Right cardiac atrium (tissue), 5 donors: ENCODE measurements around the gene TAB2. TPM values are rescaled to one million over a fixed set of nuclear protein-coding genes. Genes with fewer than 3 reads are reported as not detected.

Experiments used
- ATAC-seq, 2 donors: fragments of 200-7000 bp; cut with Tn5 transposase; one replicate each; pipeline versions ENCODE4 v1.8.0 to v1.9.1; 2020; ENCODE audit warnings: moderate library complexity in 2 of 2, mild to moderate bottlenecking in 1 of 2
- DNase-seq, 3 donors: peaks; one replicate each; pipeline ENCODE4 v3.0.0-alpha.2; 2020
- H3K27ac ChIP-seq: one replicate; pipeline ENCODE4 v1.5.1; 2013; ENCODE audit warnings: mild to moderate bottlenecking, low read length, control low read depth, moderate library complexity
- H3K27me3 ChIP-seq: one replicate; pipeline ENCODE4 v1.6.1; 2013; ENCODE audit not compliant: control insufficient read depth, insufficient read depth
- H3K4me1 ChIP-seq: one replicate; pipeline ENCODE4 v1.6.1; 2013; ENCODE audit warnings: low read length; ENCODE audit not compliant: control insufficient read depth, insufficient read depth
- H3K4me3 ChIP-seq: one replicate; pipeline ENCODE4 v1.5.1; 2013; ENCODE audit warnings: low read length, control low read depth
- H3K9me3 ChIP-seq: one replicate; pipeline ENCODE4 v1.6.1; 2013; ENCODE audit warnings: low read length; ENCODE audit not compliant: control insufficient read depth
- WGBS: extraction: QIAGEN DNeasy Blood & Tissue Kit; methylation state at CpG from one replicate; pipeline ENCODE4 v1.1.7; 2013; 5-methylcytosine and 5-hydroxymethylcytosine counted together
- intact Hi-C, 4 donors: fragments of 100-400 bp; cut with DNase I; formaldehyde crosslinking; loops; one replicate each; pipeline versions ENCODE4 v1.11.0 to v1.14.0; 2022 to 2023
- polyA plus RNA-seq: library from polyadenylated mRNA; stranded (reverse); fragments of 200-250 nt; gene quantifications from one replicate; pipeline ENCODE4 v1.2.3, GENCODE V29; 2013
- total RNA-seq, 4 donors: library from RNA; stranded (reverse); fragmentation: NEBNext Ultra II Directional; extraction: Animal tissue kit (Norgen Biotek cat#: 25700); gene quantifications; one replicate each; pipeline ENCODE4 v1.2.1, GENCODE V29; 2021
- donor health status: healthy with polysubstance abuse.
- donor health status: DM: no; HTN: yes; CAD: no.
- donor health status: DM: no; HTN: no; CAD: no.
- donor health status: DM: no; HTN: yes; CAD: no; lungs with severe emphysema.
- donor health status: DM: yes; HTN: yes; CAD: no.

TAB2 gene
- total and polyA plus RNA-seq, 5 donors: 27.8 to 73.9 (median 65.6) TPM

DNA sequence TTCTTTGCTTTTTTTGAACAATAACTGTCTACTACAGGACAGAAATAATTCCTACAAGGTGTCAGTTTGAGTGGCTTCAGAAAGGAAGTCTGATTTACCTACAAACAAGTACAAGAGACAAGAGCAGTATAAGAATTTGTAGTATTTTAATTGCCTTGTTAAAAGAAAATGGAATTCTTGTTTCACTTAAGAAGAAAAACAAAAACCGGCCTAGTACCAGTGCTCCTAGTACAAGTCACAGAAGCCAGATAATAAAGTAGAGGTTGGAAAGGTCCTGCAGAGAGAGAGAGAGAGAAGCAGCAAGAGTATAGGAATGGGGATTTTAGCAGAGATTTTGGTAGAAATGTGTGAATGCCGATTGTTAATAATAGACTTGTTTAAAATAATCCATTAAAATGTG, 6.4 kb downstream of the TAB2 start:
- Histone ChIP-seq H3K27me3 (no peaks in the 10 kb centered on the region), H3K27ac (no peak overlapping the region)

DNA sequence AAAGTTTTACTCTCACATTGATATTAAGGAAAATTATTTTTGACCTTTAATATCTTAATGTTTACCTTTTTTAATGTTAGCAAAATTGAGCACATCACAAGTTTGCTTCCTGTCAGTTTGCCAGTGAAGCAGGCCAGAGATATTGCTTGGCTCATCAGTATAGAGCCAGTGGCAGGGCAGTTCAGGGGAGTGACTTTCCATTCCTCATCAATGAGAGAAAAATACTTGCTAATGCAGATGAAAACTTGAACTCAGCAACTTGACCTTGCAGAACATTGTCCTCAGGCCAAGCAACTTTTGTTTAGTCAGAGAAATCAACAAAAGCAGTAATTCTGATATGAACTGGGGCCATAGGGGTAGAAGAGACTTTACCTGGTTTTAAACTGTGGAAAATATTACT, 6.9 kb downstream of the TAB2 start:
- no peak for DNase-seq
- Histone ChIP-seq H3K9me3 (no peaks in the 10 kb centered on the region), H3K4me3 (no peak overlapping the region), H3K4me1 (peaks cover 11% of the 10 kb centered on the region), H3K27me3 (no peaks in the 10 kb centered on the region), H3K27ac (peak overlapping the region; percentile 3)
- intact Hi-C loops: loop anchor here in 1 of 4 donors (10.0 kb wide), 1 partner anchor 90 kb away; no protein-coding TSS in a partner anchor
- ATAC-seq: peak; percentile 39 to 48

More for the DNA sequence above, 6.4 kb downstream of the TAB2 start:
- H3K4me1 ChIP-seq: peaks cover 11% of the 10 kb centered on the region
- no peak for DNase-seq
- ATAC-seq: no peak
- intact Hi-C loops: loop anchor here in 1 of 4 donors (10.0 kb wide), 1 partner anchor 91 kb away; no protein-coding TSS in a partner anchor
- 44% methylated on average over 2 of the region's 2 CpGs for WGBS
- no peaks in the 10 kb centered on the region for H3K9me3 ChIP-seq
- H3K4me3 ChIP-seq: no peak overlapping the region

DNA sequence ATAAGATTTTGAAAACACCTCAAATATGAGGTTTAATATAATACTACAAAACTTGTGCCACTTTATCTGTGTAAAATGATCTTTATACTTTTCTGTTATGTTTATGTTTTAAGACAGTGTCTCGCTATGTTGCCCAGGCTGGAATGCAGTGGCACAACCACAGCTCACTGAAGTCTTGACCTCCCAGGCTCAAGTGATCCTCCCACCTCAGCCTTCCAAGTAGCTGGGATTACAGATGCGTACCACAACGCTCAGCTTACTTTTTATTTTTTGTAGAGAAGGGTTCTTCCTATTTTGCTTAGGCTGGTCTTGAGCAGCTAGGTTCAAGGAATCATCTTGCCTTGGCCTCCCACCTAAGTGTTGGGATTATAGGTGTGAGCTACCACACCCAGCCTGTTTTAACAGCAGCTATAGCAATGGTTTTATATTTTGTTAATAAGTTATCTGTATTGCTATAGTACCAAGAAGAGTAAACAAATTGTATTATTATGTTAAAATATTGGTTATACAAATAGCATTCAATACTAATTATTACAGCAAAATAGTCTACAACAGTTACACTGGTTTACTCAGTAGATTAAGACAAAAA, 8.2 kb downstream of the TAB2 start:
- DNase-seq (no peak), ATAC-seq (no peak)
- H3K4me1 ChIP-seq: peaks cover 11% of the 10 kb centered on the region
- no peak overlapping the region for H3K27ac ChIP-seq
- no peaks in the 10 kb centered on the region for H3K27me3 ChIP-seq
- WGBS: 96% methylated on average over 3 of the region's 3 CpGs
- H3K9me3 ChIP-seq: no peaks in the 10 kb centered on the region
- intact Hi-C loops: loop anchor here in 1 of 4 donors (10.0 kb wide), 1 partner anchor 89 kb away; no protein-coding TSS in a partner anchor
- no peak overlapping the region for H3K4me3 ChIP-seq

DNA sequence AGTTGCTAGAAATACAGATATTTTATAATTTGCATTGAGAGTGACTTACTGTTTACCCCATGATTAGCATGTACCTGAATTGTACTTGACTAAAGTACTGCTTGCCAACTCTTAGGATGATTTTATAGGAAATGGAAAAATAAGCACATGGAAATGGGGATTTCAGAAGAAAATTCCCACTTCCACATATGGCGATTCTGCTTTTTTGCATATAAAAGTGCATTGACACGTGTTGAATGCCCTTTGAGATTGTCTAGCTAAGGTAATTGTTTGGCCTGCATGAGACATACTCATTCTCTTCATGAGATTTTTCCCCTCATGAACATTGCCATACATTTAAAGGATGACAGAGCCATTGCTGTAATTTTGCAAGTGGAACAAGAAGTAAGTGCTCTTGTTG, 10.1 kb downstream of the TAB2 start:
- peaks cover 13% of the 10 kb centered on the region for H3K4me1 ChIP-seq
- no peak for DNase-seq
- intact Hi-C loops: loop anchor here in 1 of 4 donors (10.0 kb wide), 1 partner anchor 87 kb away; no protein-coding TSS in a partner anchor

DNA sequence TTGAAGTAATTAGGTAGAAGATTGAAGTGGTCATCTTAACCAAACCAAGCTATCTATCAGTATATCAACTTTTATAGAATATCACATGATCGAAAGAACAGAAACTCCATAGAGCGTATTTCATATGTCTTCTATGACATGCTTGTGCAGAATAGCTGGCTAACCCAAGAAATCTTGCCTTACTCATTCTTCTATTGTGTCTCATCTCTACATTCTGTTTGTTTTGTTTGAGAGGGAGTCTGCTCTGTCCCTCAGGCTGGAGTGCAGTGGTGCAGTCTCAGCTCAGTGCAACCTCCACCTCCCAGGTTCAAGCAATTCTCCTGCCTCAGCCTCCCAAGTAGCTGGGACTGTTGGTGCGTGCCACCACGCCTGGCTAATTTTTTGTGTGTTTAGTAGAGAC, 10.6 kb downstream of the TAB2 start:
- no peaks in the 10 kb centered on the region for H3K9me3 ChIP-seq
- no peaks in the 10 kb centered on the region for H3K27me3 ChIP-seq
- no peak for DNase-seq
- WGBS: 99% methylated on average over 4 of the region's 4 CpGs
- H3K27ac ChIP-seq: no peak overlapping the region
- H3K4me3 ChIP-seq: no peak overlapping the region
- ATAC-seq: no peak
- H3K4me1 ChIP-seq: peaks cover 13% of the 10 kb centered on the region
- intact Hi-C loops: loop anchor here in 1 of 4 donors (10.0 kb wide), 1 partner anchor 87 kb away; no protein-coding TSS in a partner anchor

More for the DNA sequence above, 10.1 kb downstream of the TAB2 start:
- Histone ChIP-seq H3K4me3 (no peak overlapping the region), H3K9me3 (no peaks in the 10 kb centered on the region), H3K27ac (no peak overlapping the region), H3K27me3 (no peaks in the 10 kb centered on the region)
- 77% methylated on average over 2 of the region's 2 CpGs for WGBS
- no peak for ATAC-seq

DNA sequence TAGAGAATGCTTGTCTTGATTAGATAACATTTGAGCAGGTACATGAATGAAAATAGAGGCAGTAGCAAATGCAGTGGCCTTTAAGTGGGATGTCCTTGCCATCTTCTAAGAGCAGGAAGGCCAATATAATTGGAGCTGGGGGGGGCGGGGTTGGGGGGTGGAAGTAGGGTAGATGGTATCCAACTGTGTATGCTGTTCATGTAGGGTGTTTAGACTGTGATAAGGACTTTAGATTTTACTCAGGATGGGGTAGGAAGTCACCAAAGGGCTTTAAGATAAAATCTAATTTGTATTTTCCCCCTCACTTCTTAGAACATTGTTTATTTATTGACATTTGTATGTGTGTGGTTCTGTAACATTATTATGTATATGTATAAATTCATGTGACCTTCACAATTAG, 12.0 kb downstream of the TAB2 start:
- no peak for ATAC-seq
- intact Hi-C loops: loop anchor here in 1 of 4 donors (10.0 kb wide), 1 partner anchor 85 kb away; no protein-coding TSS in a partner anchor
- Histone ChIP-seq H3K4me3 (no peak overlapping the region), H3K27me3 (no peaks in the 10 kb centered on the region), H3K27ac (no peak overlapping the region), H3K4me1 (peaks cover 11% of the 10 kb centered on the region), H3K9me3 (no peaks in the 10 kb centered on the region)
- DNase-seq: no peak
- WGBS: 63% methylated on average over 1 of the region's 1 CpG

DNA sequence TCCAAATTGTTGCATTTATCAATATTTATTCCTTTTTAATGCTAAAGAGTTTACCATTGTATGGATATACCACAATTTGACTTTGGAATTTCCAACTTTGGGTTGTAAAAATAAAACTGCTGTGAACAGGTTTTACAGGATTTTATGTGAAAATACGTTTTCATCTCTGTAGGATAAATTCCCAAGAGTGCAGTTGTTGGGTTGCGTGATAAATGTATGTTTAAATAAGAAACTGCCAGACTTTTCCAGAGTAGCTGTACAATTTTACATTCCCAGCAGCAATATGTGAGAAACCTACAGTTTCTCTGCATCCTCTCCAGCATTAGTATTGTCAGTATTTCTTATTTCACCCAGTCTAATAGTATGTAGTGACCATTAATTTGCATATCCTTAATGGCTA, 12.6 kb downstream of the TAB2 start:
- Histone ChIP-seq H3K9me3 (no peaks in the 10 kb centered on the region), H3K4me1 (peaks cover 10% of the 10 kb centered on the region), H3K4me3 (no peak overlapping the region), H3K27ac (no peak overlapping the region), H3K27me3 (no peaks in the 10 kb centered on the region)
- ATAC-seq (no peak), DNase-seq (no peak)
- intact Hi-C loops: no loop called here
- 76% methylated on average over 2 of the region's 2 CpGs for WGBS

DNA sequence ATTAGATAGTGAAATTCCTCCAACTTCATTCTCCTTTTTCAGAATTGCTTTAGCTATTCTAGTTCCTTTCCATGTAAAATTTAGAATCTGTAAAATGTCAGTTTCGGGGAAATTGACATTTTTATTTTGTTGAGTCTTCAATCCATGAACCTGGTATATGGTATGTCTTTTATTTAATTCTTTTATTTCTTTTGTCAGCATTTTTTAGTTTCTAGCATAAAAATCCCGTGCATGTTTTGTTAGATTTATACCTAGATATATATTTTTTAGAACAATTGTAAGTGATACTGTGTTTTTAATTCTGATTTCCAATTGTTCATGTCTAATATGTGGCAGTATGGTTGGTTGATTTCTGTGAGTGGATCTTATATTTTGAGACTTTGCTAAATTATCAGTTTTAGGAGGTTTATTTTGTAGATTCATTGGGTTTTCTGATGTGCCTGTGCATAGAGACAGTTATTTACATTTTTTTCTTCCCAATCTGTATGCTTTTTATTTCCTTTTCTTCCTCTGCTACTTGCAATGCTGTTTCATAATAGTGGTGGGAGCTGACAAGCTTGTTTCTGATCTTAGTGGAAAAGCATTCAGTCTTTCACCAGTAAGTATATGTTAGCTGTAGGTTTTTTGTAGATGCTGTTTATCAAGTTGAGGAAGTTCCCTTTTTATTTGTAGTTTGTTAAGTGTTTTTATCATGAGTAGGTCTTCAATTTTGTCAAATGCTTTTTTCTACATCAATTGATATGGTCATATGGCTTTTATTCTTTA, 13.7 kb downstream of the TAB2 start:
- intact Hi-C loops: no loop called here
- H3K4me3 ChIP-seq: no peak overlapping the region
- 83% methylated on average over 2 of the region's 2 CpGs for WGBS
- H3K4me1 ChIP-seq: peaks cover 9% of the 10 kb centered on the region
- no peaks in the 10 kb centered on the region for H3K9me3 ChIP-seq
- no peak for DNase-seq
- no peaks in the 10 kb centered on the region for H3K27me3 ChIP-seq
- ATAC-seq: no peak
- H3K27ac ChIP-seq: no peak overlapping the region

DNA sequence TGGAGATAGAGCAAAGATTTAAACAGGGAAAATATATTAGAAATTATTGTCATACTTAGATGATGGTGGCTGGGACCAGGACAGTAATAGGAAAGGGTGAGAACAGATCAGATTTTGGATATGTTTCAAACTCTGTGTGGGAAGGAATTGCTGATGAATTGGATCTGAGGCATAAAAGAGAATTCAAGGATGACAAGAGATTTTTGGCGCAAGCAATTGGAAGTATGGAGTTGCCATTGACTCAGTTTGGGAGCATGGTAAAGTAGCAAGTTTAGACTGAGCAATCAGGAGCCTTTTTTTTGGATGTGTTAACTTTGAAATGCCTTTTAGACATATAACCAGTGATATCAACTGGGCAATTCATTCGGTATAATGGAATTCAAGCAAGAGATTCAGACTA, 14.4 kb downstream of the TAB2 start:
- Histone ChIP-seq H3K4me1 (peaks cover 10% of the 10 kb centered on the region), H3K27ac (no peak overlapping the region), H3K9me3 (no peaks in the 10 kb centered on the region), H3K27me3 (no peaks in the 10 kb centered on the region), H3K4me3 (no peak overlapping the region)
- intact Hi-C loops: no loop called here
- no peak for ATAC-seq
- DNase-seq: no peak
- 71% methylated on average over 2 of the region's 2 CpGs for WGBS

DNA sequence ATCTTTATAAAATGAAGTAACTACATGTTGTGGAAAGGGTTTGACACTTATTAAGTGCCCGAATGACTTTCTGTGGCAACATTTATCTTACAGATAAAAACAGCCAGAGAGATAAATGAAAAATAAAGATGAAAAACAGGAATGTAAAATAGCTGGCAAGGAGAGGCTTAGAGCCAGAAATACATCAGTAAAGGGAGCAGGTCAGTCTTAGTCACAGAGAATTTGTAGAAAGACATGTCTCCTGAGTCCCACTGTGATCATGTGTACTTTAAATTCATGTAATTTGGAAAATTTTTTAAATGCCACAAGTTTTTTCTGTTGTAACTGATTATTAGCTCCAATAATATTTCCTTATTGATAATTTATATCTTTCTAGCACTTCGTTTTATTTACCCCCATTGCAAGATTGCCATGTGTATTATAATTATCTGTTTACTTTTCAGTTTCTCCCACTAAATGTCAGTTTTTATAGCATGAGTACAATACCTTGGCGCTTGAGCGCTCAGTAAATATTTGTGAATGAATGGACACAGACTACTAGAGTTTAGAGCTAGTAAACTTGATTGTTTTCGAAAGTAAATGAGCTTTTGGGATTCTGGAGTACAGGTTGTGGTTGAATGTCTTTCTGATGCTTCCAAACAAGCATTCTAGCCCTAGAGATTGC, 15.2 kb downstream of the TAB2 start:
- DNase-seq (no peak), ATAC-seq (no peak)
- WGBS: 77% methylated on average over 5 of the region's 5 CpGs
- Histone ChIP-seq H3K4me3 (no peak overlapping the region), H3K27me3 (no peaks in the 10 kb centered on the region), H3K4me1 (peaks cover 7% of the 10 kb centered on the region), H3K27ac (no peak overlapping the region), H3K9me3 (no peaks in the 10 kb centered on the region)
- intact Hi-C loops: no loop called here

DNA sequence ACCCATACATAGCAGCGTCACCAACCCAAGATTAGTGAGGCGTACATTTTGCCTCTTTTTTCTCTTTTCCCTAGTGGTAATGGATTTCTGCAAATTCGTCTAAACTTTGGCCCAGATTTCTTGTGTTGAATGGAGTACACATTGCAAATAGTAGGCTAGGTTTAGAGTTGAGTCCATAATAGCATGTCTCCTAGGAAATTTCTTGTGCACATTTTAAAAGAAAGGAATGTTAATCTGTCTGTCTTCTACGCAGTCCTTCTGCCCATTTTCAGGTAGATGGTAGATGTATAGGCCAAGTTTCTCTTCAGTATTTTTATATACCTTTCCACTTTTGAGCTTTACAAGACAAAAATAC, 15.7 kb downstream of the TAB2 start:
- H3K4me3 ChIP-seq: no peak overlapping the region
- WGBS: 77% methylated on average over 4 of the region's 4 CpGs
- H3K27me3 ChIP-seq: no peaks in the 10 kb centered on the region
- intact Hi-C loops: no loop called here
- H3K27ac ChIP-seq: no peak overlapping the region
- no peaks in the 10 kb centered on the region for H3K9me3 ChIP-seq
- peaks cover 5% of the 10 kb centered on the region for H3K4me1 ChIP-seq
- DNase-seq: no peak
- no peak for ATAC-seq
